Measurements from ENCODE around the gene GPX3.

GPX3 gene

GRCh38 chr5:151033217-151033934, 13.0 kb downstream of the GPX3 start:
- H3K9ac ChIP-seq (ENCODE audit: low read depth, low read length), result no peak overlapping the region
- peaks cover 54% of the 10 kb centered on the region for H3K36me3 ChIP-seq (ENCODE audit: control insufficient read depth, insufficient read depth, low read length)
- no peak overlapping the region for H3K27ac ChIP-seq (ENCODE audit: low read depth, low read length)
- no peaks in the 10 kb centered on the region for H3K27me3 ChIP-seq (ENCODE audit: control insufficient read depth, insufficient read depth, low read length)
- no peak overlapping the region for H3K4me3 ChIP-seq (ENCODE audit: low read depth, low read length)
- no peaks in the 10 kb centered on the region for H3K9me3 ChIP-seq (ENCODE audit: control insufficient read depth, insufficient read depth, low read length)
- no peaks in the 10 kb centered on the region for H3K4me1 ChIP-seq (ENCODE audit: control insufficient read depth, insufficient read depth, low read length)

- peaks cover 52% of the 10 kb centered on the region for H3K36me3 ChIP-seq (ENCODE audit: control insufficient read depth, insufficient read depth, low read length)
- H3K4me3 ChIP-seq (ENCODE audit: low read depth, low read length), result no peak overlapping the region
- H3K9me3 ChIP-seq (ENCODE audit: control insufficient read depth, insufficient read depth, low read length), result no peaks in the 10 kb centered on the region
- no peaks in the 10 kb centered on the region for H3K4me1 ChIP-seq (ENCODE audit: control insufficient read depth, insufficient read depth, low read length)
- no peak overlapping the region for H3K9ac ChIP-seq (ENCODE audit: low read depth, low read length)
- no peaks in the 10 kb centered on the region for H3K27me3 ChIP-seq (ENCODE audit: control insufficient read depth, insufficient read depth, low read length)
- no peak overlapping the region for H3K27ac ChIP-seq (ENCODE audit: low read depth, low read length)
Observed at GRCh38 chr5:151034422-151035379, 14.3 kb downstream of the GPX3 start.

GRCh38 chr5:151036556-151036955, 16.2 kb downstream of the GPX3 start:
- Histone ChIP-seq H3K4me1 (ENCODE audit: control insufficient read depth, insufficient read depth, low read length) (no peaks in the 10 kb centered on the region), H3K9ac (ENCODE audit: low read depth, low read length) (no peak overlapping the region), H3K4me3 (ENCODE audit: low read depth, low read length) (no peak overlapping the region), H3K36me3 (ENCODE audit: control insufficient read depth, insufficient read depth, low read length) (peaks cover 49% of the 10 kb centered on the region), H3K27me3 (ENCODE audit: control insufficient read depth, insufficient read depth, low read length) (no peaks in the 10 kb centered on the region), H3K27ac (ENCODE audit: low read depth, low read length) (no peak overlapping the region), H3K9me3 (ENCODE audit: control insufficient read depth, insufficient read depth, low read length) (no peaks in the 10 kb centered on the region)

GRCh38 chr5:151037561-151038411, 17.4 kb downstream of the GPX3 start:
- H3K27me3 ChIP-seq (ENCODE audit: control insufficient read depth, insufficient read depth, low read length), result no peaks in the 10 kb centered on the region
- H3K4me3 ChIP-seq (ENCODE audit: low read depth, low read length), result no peak overlapping the region

GRCh38 chr5:151038412-151038745, 18.0 kb downstream of the GPX3 start:
- H3K36me3 ChIP-seq (ENCODE audit: control insufficient read depth, insufficient read depth, low read length), result peaks cover 52% of the 10 kb centered on the region
- no peaks in the 10 kb centered on the region for H3K9me3 ChIP-seq (ENCODE audit: control insufficient read depth, insufficient read depth, low read length)
- H3K27me3 ChIP-seq (ENCODE audit: control insufficient read depth, insufficient read depth, low read length), result no peaks in the 10 kb centered on the region
- H3K27ac ChIP-seq (ENCODE audit: low read depth, low read length), result no peak overlapping the region
- no peaks in the 10 kb centered on the region for H3K4me1 ChIP-seq (ENCODE audit: control insufficient read depth, insufficient read depth, low read length)
- H3K4me3 ChIP-seq (ENCODE audit: low read depth, low read length), result no peak overlapping the region
- no peak overlapping the region for H3K9ac ChIP-seq (ENCODE audit: low read depth, low read length)

More at GRCh38 chr5:151037561-151038411, 17.4 kb downstream of the GPX3 start:
- H3K27ac ChIP-seq (ENCODE audit: low read depth, low read length), result no peak overlapping the region
- H3K36me3 ChIP-seq (ENCODE audit: control insufficient read depth, insufficient read depth, low read length), result peaks cover 50% of the 10 kb centered on the region
- H3K9me3 ChIP-seq (ENCODE audit: control insufficient read depth, insufficient read depth, low read length), result no peaks in the 10 kb centered on the region
- no peak overlapping the region for H3K9ac ChIP-seq (ENCODE audit: low read depth, low read length)
- H3K4me1 ChIP-seq (ENCODE audit: control insufficient read depth, insufficient read depth, low read length), result no peaks in the 10 kb centered on the region

- Histone ChIP-seq H3K9ac (ENCODE audit: low read depth, low read length) (no peak overlapping the region), H3K9me3 (ENCODE audit: control insufficient read depth, insufficient read depth, low read length) (no peaks in the 10 kb centered on the region), H3K36me3 (ENCODE audit: control insufficient read depth, insufficient read depth, low read length) (peaks cover 50% of the 10 kb centered on the region), H3K27ac (ENCODE audit: low read depth, low read length) (no peak overlapping the region), H3K27me3 (ENCODE audit: control insufficient read depth, insufficient read depth, low read length) (no peaks in the 10 kb centered on the region), H3K4me3 (ENCODE audit: low read depth, low read length) (no peak overlapping the region), H3K4me1 (ENCODE audit: control insufficient read depth, insufficient read depth, low read length) (no peaks in the 10 kb centered on the region)
Observed at GRCh38 chr5:151038801-151039238, 18.4 kb downstream of the GPX3 start.

GRCh38 chr5:151039665-151040064, 19.3 kb downstream of the GPX3 start:
- Histone ChIP-seq H3K4me1 (ENCODE audit: control insufficient read depth, insufficient read depth, low read length) (no peaks in the 10 kb centered on the region), H3K9me3 (ENCODE audit: control insufficient read depth, insufficient read depth, low read length) (no peaks in the 10 kb centered on the region), H3K27ac (ENCODE audit: low read depth, low read length) (no peak overlapping the region), H3K27me3 (ENCODE audit: control insufficient read depth, insufficient read depth, low read length) (no peaks in the 10 kb centered on the region), H3K36me3 (ENCODE audit: control insufficient read depth, insufficient read depth, low read length) (peaks cover 44% of the 10 kb centered on the region), H3K4me3 (ENCODE audit: low read depth, low read length) (no peak overlapping the region), H3K9ac (ENCODE audit: low read depth, low read length) (no peak overlapping the region)

- Histone ChIP-seq H3K9me3 (ENCODE audit: control insufficient read depth, insufficient read depth, low read length) (no peaks in the 10 kb centered on the region), H3K27me3 (ENCODE audit: control insufficient read depth, insufficient read depth, low read length) (no peaks in the 10 kb centered on the region), H3K36me3 (ENCODE audit: control insufficient read depth, insufficient read depth, low read length) (peaks cover 38% of the 10 kb centered on the region), H3K27ac (ENCODE audit: low read depth, low read length) (no peak overlapping the region), H3K4me1 (ENCODE audit: control insufficient read depth, insufficient read depth, low read length) (no peaks in the 10 kb centered on the region), H3K4me3 (ENCODE audit: low read depth, low read length) (no peak overlapping the region), H3K9ac (ENCODE audit: low read depth, low read length) (no peak overlapping the region)
Observed at GRCh38 chr5:151040211-151040747, 19.9 kb downstream of the GPX3 start.

- no peak overlapping the region for H3K9ac ChIP-seq (ENCODE audit: low read depth, low read length)
- peaks cover 25% of the 10 kb centered on the region for H3K36me3 ChIP-seq (ENCODE audit: control insufficient read depth, insufficient read depth, low read length)
- no peaks in the 10 kb centered on the region for H3K9me3 ChIP-seq (ENCODE audit: control insufficient read depth, insufficient read depth, low read length)
- H3K4me1 ChIP-seq (ENCODE audit: control insufficient read depth, insufficient read depth, low read length), result no peaks in the 10 kb centered on the region
- no peaks in the 10 kb centered on the region for H3K27me3 ChIP-seq (ENCODE audit: control insufficient read depth, insufficient read depth, low read length)
- H3K4me3 ChIP-seq (ENCODE audit: low read depth, low read length), result no peak overlapping the region
- H3K27ac ChIP-seq (ENCODE audit: low read depth, low read length), result no peak overlapping the region
Observed at GRCh38 chr5:151041577-151042268, 21.3 kb downstream of the GPX3 start.

GRCh38 chr5:151042453-151043093, 22.2 kb downstream of the GPX3 start:
- H3K9ac ChIP-seq (ENCODE audit: low read depth, low read length), result no peak overlapping the region
- H3K4me3 ChIP-seq (ENCODE audit: low read depth, low read length), result no peak overlapping the region
- H3K27me3 ChIP-seq (ENCODE audit: control insufficient read depth, insufficient read depth, low read length), result no peaks in the 10 kb centered on the region
- no peaks in the 10 kb centered on the region for H3K9me3 ChIP-seq (ENCODE audit: control insufficient read depth, insufficient read depth, low read length)
- H3K4me1 ChIP-seq (ENCODE audit: control insufficient read depth, insufficient read depth, low read length), result no peaks in the 10 kb centered on the region
- peaks cover 28% of the 10 kb centered on the region for H3K36me3 ChIP-seq (ENCODE audit: control insufficient read depth, insufficient read depth, low read length)
- H3K27ac ChIP-seq (ENCODE audit: low read depth, low read length), result no peak overlapping the region
